CD4-positive, CD25-positive, alpha-beta regulatory T cell (primary cell): ENCODE results near the gene AGTPBP1. TPM values are rescaled to one million over a fixed set of nuclear protein-coding genes. Genes with fewer than 3 reads are reported as not detected.

ENCODE experiments used
- ATAC-seq, 2 donors: fragments of 150-1000 bp; cut with Tn5 transposase; one replicate each; pipeline ENCODE4 v1.10.0; 2021; ENCODE audit warnings: low read depth in 2 of 2, moderate number of reproducible peaks in 2 of 2, moderate library complexity in 1 of 2
- DNase-seq, 3 donors: peaks; one replicate each; pipeline versions ENCODE4 v3.0.0 to v3.0.0-alpha.2; 2012 to 2022; ENCODE audit warnings: mixed read lengths in 1 of 3
- H3K27ac ChIP-seq: one replicate; pipeline ENCODE4 v1.7.0; 2013; ENCODE audit warnings: mild to moderate bottlenecking, low read length; ENCODE audit not compliant: insufficient read depth, poor library complexity, severe bottlenecking
- H3K27me3 ChIP-seq: one replicate; pipeline ENCODE4 v1.7.0; 2013; ENCODE audit warnings: low read length; ENCODE audit not compliant: control insufficient read depth, insufficient read depth
- H3K36me3 ChIP-seq: one replicate; pipeline ENCODE4 v1.7.0; 2013; ENCODE audit warnings: mild to moderate bottlenecking, low read length, moderate library complexity; ENCODE audit not compliant: control insufficient read depth, insufficient read depth
- H3K4me1 ChIP-seq: 2 replicates; pipeline ENCODE4 v1.7.0; 2013; ENCODE audit warnings: mild to moderate bottlenecking, low read length; ENCODE audit not compliant: insufficient read depth, control insufficient read depth, poor library complexity, severe bottlenecking
- H3K4me3 ChIP-seq: one replicate; pipeline ENCODE4 v1.7.0; 2013; ENCODE audit warnings: low read depth, mild to moderate bottlenecking, low read length, moderate library complexity
- H3K9me3 ChIP-seq, 2 experiments: 1 replicate in 1 of 2; 2 replicates in 1 of 2; pipeline ENCODE4 v1.7.0; 2013; ENCODE audit warnings: low read length in 2 of 2, mild to moderate bottlenecking in 1 of 2, moderate library complexity in 1 of 2; ENCODE audit not compliant: control insufficient read depth in 2 of 2
- H3K27ac Mint-ChIP-seq, 3 donors: one replicate each; pipeline ENCODE4 v1.8.0; 2020 to 2022; ENCODE audit warnings: mild to moderate bottlenecking in 3 of 3, mixed read lengths in 3 of 3, moderate library complexity in 2 of 3
- H3K27me3 Mint-ChIP-seq: one replicate; pipeline ENCODE4 v1.8.0; 2022; ENCODE audit warnings: mild to moderate bottlenecking, mixed read lengths
- H3K36me3 Mint-ChIP-seq: one replicate; pipeline ENCODE4 v1.8.0; 2020; ENCODE audit warnings: mixed read lengths
- H3K4me1 Mint-ChIP-seq, 4 donors: one replicate each; pipeline ENCODE4 v1.8.0; 2020 to 2022; ENCODE audit warnings: mixed read lengths in 4 of 4, mild to moderate bottlenecking in 1 of 4
- H3K4me3 Mint-ChIP-seq, 4 donors: one replicate each; pipeline ENCODE4 v1.8.0; 2020 to 2022; ENCODE audit warnings: mild to moderate bottlenecking in 4 of 4, mixed read lengths in 4 of 4, moderate library complexity in 3 of 4
- H3K9me3 Mint-ChIP-seq, 7 donors: one replicate each; pipeline ENCODE4 v1.8.0; 2020 to 2022; ENCODE audit warnings: mixed read lengths in 7 of 7, mild to moderate bottlenecking in 3 of 7, moderate library complexity in 2 of 7
- polyA plus RNA-seq, 4 donors: library from polyadenylated mRNA; unstranded; fragments of 300-500 nt; fragmentation: Illumina TruSeq; gene quantifications; one replicate each; pipeline ENCODE4 v1.2.3, GENCODE V29; 2021
- total RNA-seq: library from RNA; stranded (reverse); gene quantifications from one replicate; pipeline ENCODE4 v1.2.3, GENCODE V29; 2022

The AGTPBP1 gene
- total and polyA plus RNA-seq, 5 donors from 2014 or later: 21.1 to 55.6 (median 23.4) TPM

DNA sequence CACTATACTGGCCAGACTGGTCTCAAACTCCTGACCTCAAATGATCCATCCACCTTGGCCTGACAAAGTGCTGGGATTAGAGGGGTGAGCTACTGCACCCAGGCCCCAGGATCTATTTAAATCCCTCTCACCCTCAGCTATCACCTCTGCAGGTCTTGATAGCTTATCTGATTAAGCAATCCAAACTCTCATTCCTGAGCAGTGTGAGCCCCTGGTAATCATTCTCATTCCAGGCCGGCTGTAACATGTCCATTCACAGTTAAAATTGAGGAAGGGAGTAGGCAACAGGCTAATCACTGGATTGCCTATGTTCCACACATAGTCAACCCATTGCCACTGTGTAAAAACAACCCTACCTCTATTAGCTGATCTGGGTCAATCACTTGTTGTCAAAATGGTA, 111.1 kb downstream of the AGTPBP1 start:
- no peak overlapping the region for H3K4me3 Mint-ChIP-seq
- Histone ChIP-seq H3K9me3 (no peaks in the 10 kb centered on the region), H3K4me1 (no peaks in the 10 kb centered on the region), H3K4me3 (no peak overlapping the region), H3K36me3 (peaks cover 10% of the 10 kb centered on the region), H3K27ac (no peak overlapping the region), H3K27me3 (no peaks in the 10 kb centered on the region)
- peaks cover 0 to 9% (median 6%) of the 10 kb centered on the region in 4 donors for H3K4me1 Mint-ChIP-seq
- H3K27ac Mint-ChIP-seq: peak overlapping the region in 2 of 3 donors; percentile 74 to 82
- H3K36me3 Mint-ChIP-seq: peaks cover 34% of the 10 kb centered on the region
- DNase-seq (no peak), ATAC-seq (no peak)
- H3K9me3 Mint-ChIP-seq: no peaks in the 10 kb centered on the region
- H3K27me3 Mint-ChIP-seq: no peaks in the 10 kb centered on the region

DNA sequence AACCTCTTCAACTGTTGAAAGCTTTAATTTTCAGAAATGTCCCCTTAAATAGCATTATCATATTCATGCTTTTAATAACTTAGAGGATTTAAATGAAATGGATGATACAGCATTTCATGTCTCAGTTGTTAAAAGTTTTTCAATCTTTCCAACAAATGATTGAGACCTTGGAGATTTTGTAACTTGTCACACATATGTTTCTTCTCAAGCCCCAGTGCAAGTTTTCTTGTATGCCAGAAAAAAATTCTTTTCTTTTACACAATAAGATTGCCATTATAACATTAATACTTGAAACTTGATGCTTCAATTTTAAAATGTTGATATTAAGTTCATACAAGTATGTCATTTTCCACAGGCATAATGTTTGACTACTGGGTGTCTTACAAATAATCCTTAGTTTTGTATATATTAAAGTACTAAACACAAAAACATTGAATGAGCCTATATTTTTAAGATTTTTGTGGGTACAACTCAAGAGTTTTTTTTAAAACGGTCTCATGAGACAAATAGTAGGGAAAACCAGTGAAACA, 124.5 kb downstream of the AGTPBP1 start:
- H3K4me1 ChIP-seq: no peaks in the 10 kb centered on the region
- peaks cover 0 to 7% (median 2%) of the 10 kb centered on the region in 4 donors for H3K4me1 Mint-ChIP-seq
- no peaks in the 10 kb centered on the region for H3K9me3 Mint-ChIP-seq
- no peak overlapping the region for H3K4me3 ChIP-seq
- no peak for DNase-seq
- no peak overlapping the region for H3K27ac Mint-ChIP-seq
- no peak overlapping the region for H3K4me3 Mint-ChIP-seq
- no peak for ATAC-seq
- no peaks in the 10 kb centered on the region for H3K27me3 Mint-ChIP-seq
- H3K27me3 ChIP-seq: no peaks in the 10 kb centered on the region
- H3K36me3 ChIP-seq: peaks cover 16% of the 10 kb centered on the region
- H3K9me3 ChIP-seq: no peaks in the 10 kb centered on the region
- H3K36me3 Mint-ChIP-seq: peaks cover 18% of the 10 kb centered on the region
- H3K27ac ChIP-seq: no peak overlapping the region

DNA sequence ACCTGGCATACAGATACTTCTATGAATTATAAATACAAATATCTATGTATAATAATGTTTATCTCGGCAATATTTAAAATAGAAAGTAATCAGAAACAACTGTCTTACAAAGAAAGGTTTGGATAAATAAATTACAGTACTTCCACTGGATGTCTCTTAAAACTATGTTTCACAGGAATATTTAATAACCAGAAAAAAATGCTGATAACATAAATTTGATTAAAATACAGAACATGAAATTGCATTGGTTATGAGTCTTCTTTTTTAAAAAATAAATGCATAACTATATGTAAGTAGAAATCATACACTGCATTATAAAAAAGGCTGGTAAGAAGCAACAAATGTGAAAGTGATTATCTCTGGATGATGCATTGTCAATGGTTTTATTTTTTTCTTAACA, 126.0 kb downstream of the AGTPBP1 start:
- no peaks in the 10 kb centered on the region for H3K9me3 ChIP-seq
- Mint-ChIP-seq H3K9me3 (no peaks in the 10 kb centered on the region), H3K27me3 (no peaks in the 10 kb centered on the region), H3K4me3 (no peak overlapping the region), H3K27ac (no peak overlapping the region), H3K36me3 (peaks cover 18% of the 10 kb centered on the region), H3K4me1 (peaks cover 0 to 2% (median 0%) of the 10 kb centered on the region in 4 donors)
- no peak overlapping the region for H3K27ac ChIP-seq
- DNase-seq (no peak), ATAC-seq (no peak)
- no peak overlapping the region for H3K4me3 ChIP-seq
- H3K27me3 ChIP-seq: no peaks in the 10 kb centered on the region
- peaks cover 16% of the 10 kb centered on the region for H3K36me3 ChIP-seq
- no peaks in the 10 kb centered on the region for H3K4me1 ChIP-seq

DNA sequence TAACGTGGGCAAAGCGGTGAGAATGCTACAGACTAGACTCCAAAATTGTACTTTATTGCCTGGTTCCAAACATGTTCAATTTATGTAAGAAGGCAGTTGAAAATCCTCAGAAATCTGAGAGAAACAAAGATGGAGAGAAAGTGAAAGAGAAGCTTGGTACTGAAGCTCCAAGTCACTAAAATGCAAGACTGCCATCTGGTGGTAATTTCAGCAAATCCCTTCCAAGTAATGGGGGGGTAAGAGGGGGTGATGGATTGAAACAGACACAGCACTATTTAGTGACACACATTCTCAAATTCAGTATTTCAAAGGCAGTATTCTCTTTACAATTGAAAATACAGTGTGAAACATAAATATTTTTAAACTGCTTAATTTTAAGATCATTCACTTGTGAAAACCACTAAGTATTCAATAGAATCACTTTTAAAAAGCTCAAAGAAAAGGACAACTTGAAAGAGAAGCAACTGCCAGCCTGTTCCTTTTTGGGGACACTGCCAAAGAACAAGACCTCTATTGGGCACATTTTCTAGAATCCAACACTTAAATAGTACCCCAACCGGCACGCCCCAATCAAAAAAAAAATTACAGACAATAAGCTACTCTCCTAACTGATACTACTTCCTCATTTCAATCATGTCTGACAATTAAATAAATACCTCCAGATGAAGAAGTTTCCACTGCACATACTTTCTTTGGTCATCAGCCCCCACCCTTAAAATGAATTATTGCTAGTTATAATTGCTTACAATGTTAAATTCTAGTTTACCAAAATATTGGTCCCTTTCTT, 131.5 kb downstream of the AGTPBP1 start:
- peak overlapping the region; percentile 62 for H3K4me3 ChIP-seq

DNA sequence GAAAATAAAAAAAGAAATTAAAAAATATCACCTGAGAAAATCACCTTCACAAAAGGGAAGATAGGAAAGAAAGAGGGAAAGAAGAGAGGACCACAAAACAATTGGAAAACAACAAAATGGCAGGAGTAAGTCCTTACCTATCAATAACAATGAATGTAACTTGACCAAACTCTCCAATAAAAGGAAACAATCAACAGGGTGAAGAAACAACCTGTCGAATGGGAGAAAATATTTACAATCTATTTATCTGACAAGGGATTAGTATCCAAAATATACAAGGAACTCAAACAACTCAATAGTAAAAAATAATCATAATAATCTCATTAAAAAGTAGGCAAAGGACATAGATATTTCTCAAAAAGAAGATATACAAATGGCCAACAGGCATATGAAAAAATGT, 135.8 kb downstream of the AGTPBP1 start:
- peaks cover 4% of the 10 kb centered on the region for H3K27me3 Mint-ChIP-seq
- peaks cover 17 to 37% (median 22%) of the 10 kb centered on the region in 4 donors for H3K4me1 Mint-ChIP-seq
- Histone ChIP-seq H3K27me3 (no peaks in the 10 kb centered on the region), H3K4me3 (no peak overlapping the region), H3K27ac (no peak overlapping the region), H3K9me3 (no peaks in the 10 kb centered on the region), H3K4me1 (no peaks in the 10 kb centered on the region), H3K36me3 (peaks cover 9% of the 10 kb centered on the region)
- H3K9me3 Mint-ChIP-seq: no peaks in the 10 kb centered on the region
- H3K27ac Mint-ChIP-seq: no peak overlapping the region
- peaks cover 30% of the 10 kb centered on the region for H3K36me3 Mint-ChIP-seq
- DNase-seq (no peak), ATAC-seq (no peak)
- no peak overlapping the region for H3K4me3 Mint-ChIP-seq

More for the DNA sequence above, 131.5 kb downstream of the AGTPBP1 start:
- H3K36me3 ChIP-seq: peaks cover 8% of the 10 kb centered on the region
- peak; percentile 27 to 84 (median 71) for DNase-seq
- no peaks in the 10 kb centered on the region for H3K4me1 ChIP-seq
- Mint-ChIP-seq H3K27ac (peak overlapping the region; percentile 47 to 79 (median 78)), H3K27me3 (no peaks in the 10 kb centered on the region), H3K4me3 (peak overlapping the region in 1 of 4 donors; percentile 44), H3K9me3 (no peaks in the 10 kb centered on the region), H3K36me3 (peaks cover 14% of the 10 kb centered on the region), H3K4me1 (peaks cover 8 to 21% (median 11%) of the 10 kb centered on the region in 4 donors)
- H3K9me3 ChIP-seq: no peaks in the 10 kb centered on the region
- H3K27me3 ChIP-seq: no peaks in the 10 kb centered on the region
- H3K27ac ChIP-seq: no peak overlapping the region
- peak; percentile 86 to 88 for ATAC-seq

DNA sequence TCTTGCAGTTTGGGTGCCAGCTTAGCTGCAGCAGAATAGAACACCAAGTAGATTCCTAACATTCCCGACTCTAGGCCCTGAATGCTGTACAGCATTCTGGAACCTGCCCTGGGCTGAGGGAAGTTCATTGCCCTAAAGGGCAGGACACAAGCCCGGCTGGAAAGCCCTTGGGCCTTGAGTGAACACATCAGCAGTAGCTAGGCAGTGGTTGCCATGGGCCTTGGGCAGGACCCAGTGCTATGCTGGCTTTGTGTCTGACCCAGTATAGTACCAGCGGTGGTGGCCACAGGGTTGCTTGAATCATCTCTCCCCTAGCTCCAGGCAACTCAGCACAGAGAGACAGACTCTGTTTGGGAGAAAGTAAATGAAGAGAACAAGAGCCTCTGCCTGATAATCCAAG, 137.8 kb downstream of the AGTPBP1 start:
- Mint-ChIP-seq H3K27me3 (peaks cover 4% of the 10 kb centered on the region), H3K4me3 (no peak overlapping the region), H3K9me3 (no peaks in the 10 kb centered on the region), H3K36me3 (peaks cover 39% of the 10 kb centered on the region), H3K27ac (no peak overlapping the region), H3K4me1 (peaks cover 15 to 31% (median 20%) of the 10 kb centered on the region in 4 donors)
- Histone ChIP-seq H3K27ac (no peak overlapping the region), H3K36me3 (peaks cover 9% of the 10 kb centered on the region), H3K4me1 (no peaks in the 10 kb centered on the region), H3K4me3 (no peak overlapping the region), H3K27me3 (no peaks in the 10 kb centered on the region), H3K9me3 (no peaks in the 10 kb centered on the region)
- no peak for ATAC-seq
- no peak for DNase-seq

DNA sequence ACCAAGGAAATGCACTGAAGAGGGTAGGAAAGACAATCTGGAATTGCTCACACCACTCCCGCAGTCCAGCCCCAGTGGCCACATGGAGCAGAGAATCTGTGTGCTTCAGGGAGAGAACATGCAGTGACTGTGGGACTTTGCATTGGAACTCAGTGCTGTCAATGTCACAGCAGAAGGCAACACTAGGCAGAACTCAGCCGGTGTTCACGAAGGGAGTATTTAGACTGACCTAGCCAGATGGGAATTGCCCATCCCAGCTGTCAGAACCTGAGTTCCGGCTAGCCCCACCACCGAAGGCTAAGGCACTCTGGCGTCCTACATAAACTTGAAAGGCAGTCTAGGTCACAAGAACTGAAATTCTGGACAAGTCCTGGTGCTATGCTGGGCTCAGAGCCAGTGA, 139.0 kb downstream of the AGTPBP1 start:
- Mint-ChIP-seq H3K27ac (no peak overlapping the region), H3K9me3 (no peaks in the 10 kb centered on the region), H3K4me1 (peaks cover 17 to 27% (median 19%) of the 10 kb centered on the region in 4 donors), H3K27me3 (peaks cover 4% of the 10 kb centered on the region), H3K36me3 (peaks cover 42% of the 10 kb centered on the region), H3K4me3 (no peak overlapping the region)
- Histone ChIP-seq H3K4me3 (no peak overlapping the region), H3K27ac (no peak overlapping the region), H3K27me3 (no peaks in the 10 kb centered on the region), H3K9me3 (no peaks in the 10 kb centered on the region), H3K36me3 (peaks cover 9% of the 10 kb centered on the region), H3K4me1 (no peaks in the 10 kb centered on the region)
- DNase-seq (no peak), ATAC-seq (no peak)
